ENCODE data around the gene LEFTY1.
A peak's percentile ranks its signal among the peaks of the same experiment; 100 is the strongest.

The LEFTY1 gene

DNA sequence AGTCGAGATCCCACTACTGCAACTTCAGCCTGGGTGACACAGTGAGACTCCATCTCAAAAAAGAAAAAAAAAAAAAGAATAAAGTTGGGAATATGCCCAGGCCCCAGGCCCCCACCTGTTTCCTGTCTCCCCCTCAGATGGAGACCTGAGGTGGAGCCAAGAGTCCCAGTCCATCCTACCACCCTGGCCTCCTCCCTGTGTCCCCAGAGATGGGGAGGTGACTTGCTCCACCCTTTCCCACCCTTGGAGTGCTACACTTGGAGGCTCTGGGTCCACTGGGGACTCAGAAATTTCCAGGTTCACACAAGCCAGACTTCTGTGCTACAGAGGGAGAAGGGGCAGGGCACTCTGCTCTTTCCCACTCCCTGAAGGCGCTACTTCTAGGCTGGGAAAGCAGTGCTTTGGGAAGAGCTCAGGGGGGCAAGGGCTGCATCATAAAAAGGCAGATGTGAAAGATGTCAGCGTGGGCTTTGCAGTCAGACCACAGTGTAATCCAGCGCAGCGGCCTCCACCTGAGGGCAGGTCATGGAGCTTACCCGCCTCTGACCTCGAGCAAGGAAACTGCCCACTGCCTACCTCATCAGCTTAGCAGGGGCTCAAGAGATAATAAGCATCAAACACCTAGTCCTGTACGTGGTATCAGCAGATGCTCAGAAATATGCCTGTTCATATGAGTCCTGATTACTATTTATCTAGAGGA is 20.2 kb downstream of the LEFTY1 start:
- DNase-seq: no peak

DNA sequence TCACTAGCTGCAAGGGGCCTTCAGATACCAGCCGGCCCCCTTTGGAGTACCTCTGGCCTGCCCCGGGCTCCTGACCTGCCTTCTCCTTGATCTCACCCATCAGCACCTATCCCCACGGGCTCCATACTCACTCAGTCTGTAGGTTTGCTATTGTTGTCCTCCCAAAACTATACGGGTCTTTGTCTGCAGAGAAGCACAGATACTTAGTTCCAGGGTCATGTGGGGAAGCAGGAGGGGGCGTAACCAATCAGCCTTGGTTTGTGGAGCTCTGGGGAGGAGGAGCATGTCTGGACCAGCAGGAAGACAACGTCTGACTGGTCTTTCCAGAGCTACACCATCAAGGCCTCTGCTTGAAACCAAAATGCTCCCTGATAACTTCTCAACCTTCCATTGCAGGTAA is 22.0 kb downstream of the LEFTY1 start:
- no peak for DNase-seq

GRCh38 chr1:225866061-225866837 is 22.7 kb downstream of the LEFTY1 start:
- DNase-seq: no peak

- DNase-seq: no peak
Observed at GRCh38 chr1:225865514-225865913, 23.4 kb downstream of the LEFTY1 start.

DNA sequence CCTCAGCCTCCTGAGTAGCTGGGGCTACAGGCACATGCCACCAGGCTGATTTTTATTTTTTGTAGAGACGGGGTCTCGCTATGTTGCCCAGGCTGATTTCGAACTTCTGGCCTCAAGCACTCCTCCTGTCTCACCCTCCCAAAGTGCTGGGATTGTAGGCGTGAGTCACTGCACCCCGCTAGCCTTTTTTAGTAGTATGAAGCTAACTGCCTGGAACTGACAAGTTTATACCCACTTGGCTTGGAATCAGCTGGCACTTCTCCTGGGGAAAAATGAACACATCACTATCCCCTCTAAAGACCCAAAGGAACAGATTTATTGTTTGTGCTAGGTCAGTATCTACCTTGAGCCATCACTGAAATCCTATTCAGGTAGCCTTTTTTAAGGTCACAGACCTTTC is 25.8 kb downstream of the LEFTY1 start:
- no peak for DNase-seq

DNA sequence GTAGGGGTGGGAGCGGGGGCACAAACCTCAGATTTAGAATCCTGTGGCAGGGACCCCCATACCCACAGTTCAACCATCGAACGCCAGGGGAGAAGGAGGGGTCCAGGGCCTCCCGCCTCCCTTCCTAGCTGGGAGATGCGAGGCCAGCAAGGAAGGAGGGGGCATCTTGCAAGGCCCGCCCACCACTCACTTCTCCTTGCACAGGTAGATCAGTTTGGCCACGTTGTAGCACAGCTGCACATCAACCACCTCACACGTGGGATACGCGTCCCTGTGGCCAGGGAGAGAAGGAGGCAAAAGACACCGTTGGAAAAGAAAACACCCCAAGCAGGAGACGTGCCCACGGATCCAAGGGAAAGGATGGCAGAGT is 26.4 kb downstream of the LEFTY1 start:
- no peak for DNase-seq

DNA sequence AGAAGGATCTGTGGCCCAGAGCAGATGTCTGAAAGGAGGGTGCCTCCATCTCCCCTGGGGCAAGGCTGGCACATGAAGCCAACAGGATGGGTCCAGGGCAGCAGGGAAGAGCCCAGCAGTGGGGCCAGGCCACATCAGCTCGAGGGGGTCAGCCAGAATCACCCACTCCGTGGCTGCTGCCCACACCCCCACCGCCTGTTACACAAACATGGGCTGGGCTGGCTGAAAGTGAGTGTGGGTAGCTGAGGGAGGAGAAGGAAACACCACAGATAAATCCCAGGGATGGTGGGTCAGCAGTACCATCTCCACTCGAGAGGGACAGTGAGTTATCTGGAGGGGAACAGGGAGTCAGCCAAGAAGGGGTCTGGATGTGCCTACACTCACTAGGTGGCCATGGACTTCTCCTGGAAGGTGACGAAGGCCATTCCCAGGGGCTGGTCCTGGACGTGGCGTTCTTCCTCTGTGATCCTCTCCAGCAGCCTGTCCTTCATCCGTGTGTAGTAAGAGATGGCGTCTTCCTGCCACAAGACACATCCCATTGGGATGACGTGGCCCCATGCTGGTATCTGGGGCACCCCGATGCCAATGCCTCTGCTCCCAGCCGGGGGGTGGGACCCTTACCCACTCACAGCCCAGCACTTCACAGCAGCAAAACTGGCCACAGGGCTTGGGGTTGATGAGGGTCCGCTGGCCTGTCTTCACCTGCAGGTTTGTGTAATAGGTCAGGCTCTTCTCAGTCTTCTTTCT is 26.9 kb downstream of the LEFTY1 start:
- DNase-seq: no peak

DNA sequence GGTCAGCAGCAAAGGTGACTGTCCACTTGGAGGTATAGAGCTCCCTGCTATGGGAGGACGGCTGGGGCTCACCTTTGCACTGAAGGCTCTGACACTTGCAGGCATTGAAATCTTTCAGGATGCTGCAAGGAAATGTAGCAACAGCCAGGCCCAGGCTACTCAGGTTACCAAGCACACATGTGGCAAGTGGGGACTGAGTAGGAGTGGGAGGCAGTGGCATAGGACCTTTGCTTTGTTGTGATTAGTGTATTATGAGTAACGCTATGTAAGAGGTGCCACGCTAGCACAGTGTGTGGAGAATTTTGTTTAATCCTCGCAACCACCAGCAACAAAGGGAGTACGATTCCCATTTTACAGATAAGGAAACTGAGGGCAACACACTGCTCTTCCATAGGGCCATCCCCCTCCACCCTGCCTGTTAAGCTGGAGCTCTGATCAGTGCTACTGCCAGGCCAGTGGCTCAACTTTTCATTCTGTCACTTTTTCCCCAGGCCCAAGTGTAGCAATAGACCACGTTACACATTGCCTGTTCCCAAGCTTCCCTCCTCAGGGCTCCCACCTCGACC is 28.0 kb downstream of the LEFTY1 start:
- DNase-seq: no peak

GRCh38 chr1:225860107-225860506 is 28.8 kb downstream of the LEFTY1 start:
- no peak for DNase-seq

DNA sequence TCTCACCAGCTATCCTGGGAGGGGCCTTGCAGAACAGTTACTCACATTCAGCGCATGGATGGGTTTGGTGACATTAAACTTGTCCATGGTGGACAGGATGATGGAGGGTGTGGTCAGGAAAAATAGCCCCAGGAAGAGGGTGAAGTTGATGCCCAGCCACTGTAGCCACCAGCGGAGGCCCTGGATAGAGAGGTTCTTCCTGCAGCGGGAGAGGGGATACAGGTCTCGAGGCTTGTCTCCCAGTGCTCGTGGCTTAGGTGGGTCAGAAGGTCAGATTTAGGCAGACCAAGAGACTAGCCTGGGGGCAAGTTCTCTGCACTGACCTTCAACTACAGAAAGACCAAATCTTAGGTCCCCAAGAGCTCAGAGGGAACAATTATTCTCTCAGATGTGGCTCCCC is 29.8 kb downstream of the LEFTY1 start:
- DNase-seq: no peak

- DNase-seq: no peak
Observed at GRCh38 chr1:225857256-225857655, 31.7 kb downstream of the LEFTY1 start.

- DNase-seq: no peak
Observed at GRCh38 chr1:225855503-225856300, 33.2 kb downstream of the LEFTY1 start.

- DNase-seq: no peak
Observed at GRCh38 chr1:225853441-225853840, 35.5 kb downstream of the LEFTY1 start.

DNA sequence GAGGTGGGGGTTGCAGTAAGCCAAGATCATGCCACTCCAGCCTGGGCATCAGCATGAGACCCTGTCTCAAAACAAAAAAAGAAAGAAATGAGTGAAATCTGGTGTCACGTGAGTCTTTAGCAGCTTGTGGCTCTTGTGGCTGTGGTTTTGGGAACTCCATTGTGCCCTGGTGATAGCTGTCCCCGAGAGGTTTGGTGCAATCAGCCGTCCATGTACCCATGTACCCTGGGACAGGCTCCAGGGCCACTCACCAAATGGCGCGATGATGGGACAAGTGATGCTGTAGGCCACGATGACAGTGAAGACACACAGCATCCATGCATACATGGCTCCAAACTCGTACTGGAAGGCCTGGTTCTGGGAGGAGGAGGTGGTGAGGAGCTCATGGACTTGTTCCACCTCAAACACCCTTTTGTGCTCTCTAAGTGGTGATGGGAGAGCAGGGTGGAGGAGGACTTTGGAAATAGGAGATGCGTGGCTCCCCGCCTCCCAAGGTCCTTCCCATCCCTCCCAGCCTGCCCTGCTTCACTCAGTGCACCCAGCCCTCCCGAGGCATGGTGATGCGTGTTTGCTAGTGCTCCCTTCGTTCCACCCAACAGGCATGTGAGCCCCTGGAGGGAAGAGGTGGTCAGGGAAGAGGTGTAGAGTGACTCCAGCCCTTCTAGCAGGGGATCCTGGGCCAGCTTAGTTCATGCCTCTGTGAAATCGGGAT is 36.4 kb downstream of the LEFTY1 start:
- no peak for DNase-seq

DNA sequence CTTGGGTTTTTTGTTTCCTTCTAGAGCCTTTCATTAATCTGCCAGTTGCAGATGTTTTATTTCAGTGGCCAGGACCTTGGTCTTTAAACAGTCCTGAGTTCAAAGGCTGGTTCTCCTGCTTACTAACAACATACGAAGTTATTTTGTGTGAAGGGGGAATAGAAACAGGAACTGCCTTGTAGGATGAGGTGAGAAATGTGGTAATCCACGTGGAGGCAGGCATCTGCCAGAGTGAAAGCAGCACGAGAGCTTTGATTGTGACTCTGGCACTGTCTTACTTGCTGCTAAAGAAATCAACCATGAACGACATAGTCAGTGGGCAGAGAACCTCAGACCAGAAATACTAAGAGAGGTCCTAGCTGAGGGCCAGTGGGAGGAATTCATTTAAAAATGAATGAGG is 37.1 kb downstream of the LEFTY1 start:
- no peak for DNase-seq

DNA sequence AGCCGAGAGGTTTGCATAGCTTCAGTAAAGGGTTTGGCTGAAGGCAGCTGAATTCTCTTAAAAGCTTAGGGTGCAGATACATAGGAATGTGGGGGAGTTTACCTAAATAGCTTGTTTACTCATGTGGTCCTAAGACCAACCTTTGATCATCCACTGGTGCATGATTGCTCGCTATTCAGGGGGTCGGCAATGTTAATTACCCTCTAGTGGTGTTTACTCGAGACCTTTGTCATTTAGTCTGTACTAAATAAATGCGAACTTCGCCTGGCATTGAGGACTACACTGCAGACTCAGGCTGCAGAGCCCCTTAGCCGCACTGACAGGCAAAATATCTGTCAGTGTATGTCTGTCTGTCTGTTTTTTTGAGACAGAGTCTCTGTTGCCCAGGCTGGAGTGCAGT is 38.6 kb downstream of the LEFTY1 start:
- no peak for DNase-seq

DNA sequence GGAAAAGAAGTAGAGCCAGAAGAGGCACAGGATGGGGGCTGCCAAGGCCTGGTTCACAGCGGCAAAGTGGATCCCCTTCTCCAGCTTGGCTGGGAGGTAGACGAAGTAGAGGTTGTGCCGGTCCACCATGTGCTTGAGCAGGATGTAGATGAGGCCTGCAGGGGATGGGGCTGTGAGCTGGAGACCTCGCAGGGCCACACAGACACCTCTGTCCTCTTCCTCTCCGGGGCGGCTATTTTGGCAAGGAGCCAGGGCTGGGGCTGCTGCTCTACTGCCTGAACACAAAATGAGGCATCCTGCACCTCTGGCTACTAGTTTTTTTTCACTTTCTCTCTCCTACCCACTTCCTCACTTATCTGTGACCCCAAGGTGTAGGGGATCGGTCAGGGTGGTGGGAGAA is 39.0 kb downstream of the LEFTY1 start:
- DNase-seq: no peak

- DNase-seq: peak; percentile 61
Observed at GRCh38 chr1:225848030-225848955, 40.7 kb downstream of the LEFTY1 start.

DNA sequence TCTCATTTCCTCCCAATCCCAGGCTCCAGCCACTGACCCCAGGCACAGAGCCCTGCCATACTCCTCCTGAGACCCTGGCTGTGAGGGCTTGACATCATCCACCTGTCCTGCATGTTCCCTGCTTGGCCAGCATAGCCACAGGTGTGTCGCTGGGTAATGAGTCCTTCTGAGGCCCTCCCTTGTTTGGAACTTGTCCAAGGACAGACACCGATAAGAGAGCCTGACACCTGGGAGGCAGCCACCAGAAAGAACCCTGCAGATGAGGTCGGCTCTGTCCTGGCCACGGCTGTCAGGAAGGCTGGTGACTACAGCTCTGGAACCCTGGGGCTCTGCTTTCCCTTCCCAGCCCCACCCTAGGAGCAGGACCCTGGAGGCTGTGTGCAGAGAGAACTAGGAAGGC is 41.3 kb downstream of the LEFTY1 start:
- DNase-seq: no peak

DNA sequence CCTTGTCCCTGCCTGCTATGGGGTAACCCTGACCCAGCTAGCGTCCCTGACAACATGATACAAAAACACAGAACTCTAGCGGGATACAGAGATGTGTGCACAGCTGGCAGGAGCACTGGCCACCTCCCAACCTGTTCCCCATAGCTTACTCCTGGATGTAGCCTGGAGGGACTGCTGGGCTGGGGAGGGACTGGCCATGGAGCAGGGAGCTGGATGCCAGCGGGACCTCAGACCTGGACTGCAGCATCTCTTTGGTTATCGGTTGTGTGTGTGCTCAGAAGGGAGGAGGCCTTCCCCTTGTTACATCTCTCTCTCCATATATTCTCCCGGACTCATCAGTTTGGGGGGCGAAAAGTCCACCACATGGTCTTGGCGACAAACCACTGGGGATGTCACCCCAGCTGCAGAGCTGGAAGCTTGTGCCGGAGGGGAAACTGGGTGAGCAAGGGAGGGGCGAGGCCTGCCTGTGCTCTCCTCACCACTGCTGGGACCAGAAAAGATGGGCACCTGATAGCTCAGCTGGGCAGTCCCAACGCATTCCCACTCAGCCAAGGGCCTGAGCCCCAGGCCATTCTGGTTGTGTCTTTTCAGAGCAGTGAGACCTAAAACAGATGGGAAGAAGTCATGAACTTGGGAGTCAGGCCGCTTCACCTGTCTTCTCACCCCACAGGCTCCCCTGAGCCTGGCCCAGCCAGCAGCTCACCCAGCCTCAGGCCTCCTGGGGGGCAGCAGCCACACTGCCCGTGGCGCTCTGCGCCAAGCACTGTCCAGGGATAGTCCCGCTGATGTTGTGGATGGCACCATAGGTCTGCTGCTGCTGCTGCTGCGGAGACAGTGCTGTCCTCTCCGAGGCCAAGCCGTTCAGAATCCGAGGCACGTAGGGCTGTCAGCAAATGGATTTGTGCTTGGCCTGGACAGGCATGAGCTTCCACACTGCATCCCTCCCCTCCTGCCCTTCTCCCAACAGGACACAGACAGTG is 42.3 kb downstream of the LEFTY1 start:
- no peak for DNase-seq
